IMR-90 (cell line): ENCODE results near the gene RADX. TPM values are rescaled to one million over a fixed set of nuclear protein-coding genes. Genes with fewer than 3 reads are reported as not detected.

Source experiments
- ATAC-seq: fragments of 200-7000 bp; cut with Tn5 transposase; 2 replicates; pipeline ENCODE4 v1.9.1; 2020; ENCODE audit warnings: low read depth, mild to moderate bottlenecking, moderate library complexity
- BruUV-seq: library from RNA; stranded (reverse); fragments of 400-500 nt; replicated peaks from 2 replicates; lab custom pipeline; 2021; lab: Mats Ljungman, UMichigan
- CTCF ChIA-PET: fragments of 300-600 bp; formaldehyde crosslinking; extraction: SDS; loops from one replicate; lab custom pipeline; 2021; ENCODE audit warnings: antibody characterized with exemption; lab: Yijun Ruan, JAX
- POLR2A ChIA-PET: fragments of 300-600 bp; sonication (Branson Sonifier 250); formaldehyde crosslinking; loops from one replicate; lab custom pipeline; 2022; ENCODE audit warnings: antibody characterized with exemption; ENCODE audit not compliant: unreplicated experiment; lab: Charles Lee
- DNase-seq: peaks from one replicate; pipeline ENCODE4 v3.0.0; 2013
- H2AFZ ChIP-seq: replicated peaks from 2 replicates; pipeline ENCODE3; 2013; ENCODE audit warnings: low read length, mild to moderate bottlenecking; ENCODE audit not compliant: poor library complexity
- H2AK5ac ChIP-seq: 2 replicates; pipeline ENCODE4 v1.6.1; 2013; ENCODE audit warnings: low read depth, low read length, inconsistent platforms
- H2AK9ac ChIP-seq: replicated peaks from 2 replicates; pipeline ENCODE3; 2013; ENCODE audit warnings: mild to moderate bottlenecking, low read depth, low read length, moderate library complexity; ENCODE audit not compliant: poor library complexity
- H2BK120ac ChIP-seq: 2 replicates; pipeline ENCODE4 v1.6.1; 2013; ENCODE audit warnings: low read depth, low read length, inconsistent platforms
- H2BK15ac ChIP-seq: 3 replicates; pipeline ENCODE4 v1.6.1; 2013; ENCODE audit warnings: low read depth, low read length, inconsistent platforms
- H2BK20ac ChIP-seq: 2 replicates; pipeline ENCODE4 v1.6.1; 2013; ENCODE audit warnings: low read depth, mild to moderate bottlenecking, inconsistent platforms, low read length, moderate library complexity
- H2BK5ac ChIP-seq: 2 replicates; pipeline ENCODE4 v1.6.1; 2013; ENCODE audit warnings: mild to moderate bottlenecking, low read depth, low read length, inconsistent platforms; ENCODE audit not compliant: poor library complexity, severe bottlenecking
- H3K14ac ChIP-seq: replicated peaks from 2 replicates; pipeline ENCODE4 v1.6.1; 2013; ENCODE audit warnings: low read depth, low read length, inconsistent platforms
- H3K18ac ChIP-seq: 2 replicates; pipeline ENCODE4 v1.6.1; 2013; ENCODE audit warnings: low read depth, low read length, control low read depth
- H3K23ac ChIP-seq: 2 replicates; pipeline ENCODE4 v1.6.1; 2013; ENCODE audit warnings: low read depth, low read length, inconsistent platforms
- H3K27ac ChIP-seq: 2 replicates; pipeline ENCODE4 v1.5.1; 2013; ENCODE audit warnings: mild to moderate bottlenecking, control low read depth, low read length; ENCODE audit not compliant: insufficient read depth
- H3K27me3 ChIP-seq: 2 replicates; pipeline ENCODE4 v1.6.1; 2013; ENCODE audit warnings: low read length; ENCODE audit not compliant: control insufficient read depth, insufficient read depth
- H3K36me3 ChIP-seq: 2 replicates; pipeline ENCODE4 v1.6.1; 2013; ENCODE audit warnings: low read length, mixed read lengths; ENCODE audit not compliant: control insufficient read depth, insufficient read depth
- H3K4ac ChIP-seq: 2 replicates; pipeline ENCODE4 v1.6.1; 2013; ENCODE audit warnings: low read depth, low read length, inconsistent platforms
- H3K4me1 ChIP-seq: 2 replicates; pipeline ENCODE4 v1.6.1; 2013; ENCODE audit warnings: low read length, mixed read lengths; ENCODE audit not compliant: control insufficient read depth, insufficient read depth
- H3K4me2 ChIP-seq: 2 replicates; pipeline ENCODE4 v1.6.1; 2013; ENCODE audit warnings: low read depth, mild to moderate bottlenecking, control low read depth, low read length, moderate library complexity
- H3K4me3 ChIP-seq: 2 replicates; pipeline ENCODE4 v1.5.1; 2013; ENCODE audit warnings: low read depth, mild to moderate bottlenecking, control low read depth, low read length, moderate library complexity; ENCODE audit not compliant: insufficient read depth
- H3K56ac ChIP-seq: 2 replicates; pipeline ENCODE4 v1.6.1; 2013; ENCODE audit warnings: low read length, inconsistent platforms; ENCODE audit not compliant: insufficient read depth; ENCODE audit errors: extremely low read depth
- H3K79me1 ChIP-seq, 2 experiments: 2 replicates each; pipeline ENCODE4 v1.6.1; 2013; ENCODE audit warnings: low read length in 2 of 2, inconsistent platforms in 1 of 2, low read depth in 1 of 2
- H3K9ac ChIP-seq: 2 replicates; pipeline ENCODE4 v1.6.1; 2013; ENCODE audit warnings: low read depth, low read length, control low read depth
- H3K9me1 ChIP-seq: 2 replicates; pipeline ENCODE4 v1.6.1; 2013; ENCODE audit warnings: low read length, inconsistent platforms; ENCODE audit not compliant: insufficient read depth
- H3K9me3 ChIP-seq: 2 replicates; pipeline ENCODE4 v1.6.1; 2013; ENCODE audit warnings: low read length; ENCODE audit not compliant: control insufficient read depth, insufficient read depth
- H4K20me1 ChIP-seq: 2 replicates; pipeline ENCODE4 v1.6.1; 2013; ENCODE audit warnings: low read length, inconsistent platforms; ENCODE audit not compliant: insufficient read depth
- H4K5ac ChIP-seq: 2 replicates; pipeline ENCODE4 v1.6.1; 2013; ENCODE audit warnings: mild to moderate bottlenecking, low read depth, low read length, control low read depth
- H4K8ac ChIP-seq, 2 experiments: 2 replicates each; pipeline ENCODE4 v1.6.1; 2013; ENCODE audit warnings: low read depth in 2 of 2, low read length in 2 of 2, control low read depth in 1 of 2, inconsistent platforms in 1 of 2
- H4K91ac ChIP-seq: 2 replicates; pipeline ENCODE4 v1.6.1; 2013; ENCODE audit warnings: low read depth, low read length, inconsistent platforms; ENCODE audit not compliant: insufficient read depth
- BHLHE40 ChIP-seq: fragments of 150-350 bp; IDR thresholded peaks from 2 replicates; pipeline ENCODE4 v1.6.1; 2016; ENCODE audit warnings: mild to moderate bottlenecking, low read depth, low read length
- CEBPB ChIP-seq: IDR thresholded peaks from 2 replicates; pipeline ENCODE4 v1.6.1; 2012; ENCODE audit warnings: low read depth, low read length, improper control_type of control experiment
- CHD1 ChIP-seq: IDR thresholded peaks from 2 replicates; pipeline ENCODE4 v1.6.1; 2012; ENCODE audit warnings: low read depth, low read length, improper control_type of control experiment
- CTCF ChIP-seq: conservative IDR thresholded peaks from 2 replicates; pipeline ENCODE4 v1.5.1; 2012; ENCODE audit warnings: mild to moderate bottlenecking, low read depth, low read length, improper control_type of control experiment
- FOS ChIP-seq: fragments of 150-350 bp; IDR thresholded peaks from 2 replicates; pipeline ENCODE4 v1.6.1; 2016; ENCODE audit warnings: low read depth, low read length
- MAFK ChIP-seq: IDR thresholded peaks from 2 replicates; pipeline ENCODE4 v1.6.1; 2012; ENCODE audit warnings: low read depth, low read length, improper control_type of control experiment
- MAZ ChIP-seq: IDR thresholded peaks from 2 replicates; pipeline ENCODE4 v1.6.1; 2012; ENCODE audit warnings: low read depth, mild to moderate bottlenecking, low read length, improper control_type of control experiment, moderate library complexity, borderline replicate concordance
- MXI1 ChIP-seq: IDR thresholded peaks from 2 replicates; pipeline ENCODE4 v1.6.1; 2012; ENCODE audit warnings: low read depth, mild to moderate bottlenecking, low read length, moderate library complexity, borderline replicate concordance
- NFE2L2 ChIP-seq: fragments of 150-350 bp; IDR thresholded peaks from 2 replicates; pipeline ENCODE4 v1.6.1; 2016; ENCODE audit warnings: low read depth, mild to moderate bottlenecking, low read length
- POLR2A ChIP-seq: IDR thresholded peaks from 2 replicates; pipeline ENCODE4 v1.6.1; 2012; ENCODE audit warnings: mild to moderate bottlenecking, low read depth, low read length
- RAD21 ChIP-seq: IDR thresholded peaks from 2 replicates; pipeline ENCODE4 v1.6.1; 2012; ENCODE audit warnings: low read length, improper control_type of control experiment
- RCOR1 ChIP-seq: IDR thresholded peaks from 2 replicates; pipeline ENCODE4 v1.6.1; 2012; ENCODE audit warnings: mild to moderate bottlenecking, low read length, improper control_type of control experiment; ENCODE audit not compliant: insufficient replicate concordance
- RFX5 ChIP-seq: IDR thresholded peaks from 2 replicates; pipeline ENCODE4 v1.8.0; 2012; ENCODE audit warnings: low read depth, mild to moderate bottlenecking, low read length, moderate library complexity
- SMC3 ChIP-seq: fragments of 150-350 bp; IDR thresholded peaks from 2 replicates; pipeline ENCODE4 v1.6.1; 2016; ENCODE audit warnings: low read depth, mild to moderate bottlenecking, antibody characterized with exemption, low read length, moderate library complexity
- USF2 ChIP-seq: fragments of 150-350 bp; IDR thresholded peaks from 2 replicates; pipeline ENCODE4 v1.6.1; 2017; ENCODE audit warnings: mild to moderate bottlenecking, antibody characterized with exemption, low read length, low read depth
- WGBS, 2 experiments: methylation state at CpG; one replicate each; pipeline versions ENCODE4 v1.1.5 to v1.1.7; 2013; ENCODE audit warnings: missing lambda C conversion rate in 2 of 2; ENCODE audit not compliant: insufficient read length in 1 of 2; ENCODE audit errors: extremely low coverage in 2 of 2; 5-methylcytosine and 5-hydroxymethylcytosine counted together
- dilution Hi-C: fragments of 300-500 bp; cut with HindIII; formaldehyde crosslinking; loops from one replicate; pipeline ENCODE4 v1.14.3; 2018; ENCODE audit warnings: low sequenced_read_pairs; ENCODE audit not compliant: unreplicated experiment
- in situ Hi-C: fragments of 300-500 bp; cut with MboI; formaldehyde crosslinking; loops from 3 replicates; pipeline ENCODE4 v1.14.3; 2019; ENCODE audit warnings: low sequenced_read_pairs, inconsistent platforms, mixed read lengths
- intact Hi-C: fragments of 100-400 bp; cut with micrococcal nuclease; formaldehyde crosslinking; loops from 2 replicates; pipeline ENCODE4 v1.10.0; 2022
- polyA plus RNA-seq, 3 experiments: library from polyadenylated mRNA; depleted of rRNA; stranded (reverse); fragments of >200 nt; gene quantifications; 2 replicates each; pipeline ENCODE4 v1.2.3, GENCODE V29; 2012; ENCODE audit warnings: low replicate concordance in 1 of 3
- total RNA-seq: library from RNA; depleted of rRNA; stranded (reverse); fragments of >200 nt; gene quantifications from 2 replicates; pipeline ENCODE4 v1.2.3, GENCODE V29; 2012
- TF ChIP-seq, protein P1 (sequence below): fragments of 150-350 bp; IDR thresholded peaks from 2 replicates; pipeline ENCODE4 v1.6.1; 2016; ENCODE audit warnings: low read depth, mild to moderate bottlenecking, low read length, moderate library complexity, borderline replicate concordance

The RADX gene
- total and polyA plus RNA-seq, 2 of the 4 experiments (the other 2 are of a cell fraction) = 1.6 to 1.8 TPM

- no peak overlapping the region for H3K4me3 ChIP-seq
- no peak overlapping the region for H3K27ac ChIP-seq
- no peak overlapping the region for H3K4me2 ChIP-seq
- H3K9me3 ChIP-seq = no peaks in the 10 kb centered on the region
- POLR2A ChIA-PET = no interaction called here
- dilution Hi-C loops = no loop called here
- DNase-seq = no peak
- no peak overlapping the region for H4K8ac ChIP-seq
- no peak overlapping the region for H3K23ac ChIP-seq
- TF ChIP-seq BHLHE40 = no peak
- no peak for TF ChIP-seq MXI1
- TF ChIP-seq CTCF = no peak
- TF ChIP-seq, protein P1, sequence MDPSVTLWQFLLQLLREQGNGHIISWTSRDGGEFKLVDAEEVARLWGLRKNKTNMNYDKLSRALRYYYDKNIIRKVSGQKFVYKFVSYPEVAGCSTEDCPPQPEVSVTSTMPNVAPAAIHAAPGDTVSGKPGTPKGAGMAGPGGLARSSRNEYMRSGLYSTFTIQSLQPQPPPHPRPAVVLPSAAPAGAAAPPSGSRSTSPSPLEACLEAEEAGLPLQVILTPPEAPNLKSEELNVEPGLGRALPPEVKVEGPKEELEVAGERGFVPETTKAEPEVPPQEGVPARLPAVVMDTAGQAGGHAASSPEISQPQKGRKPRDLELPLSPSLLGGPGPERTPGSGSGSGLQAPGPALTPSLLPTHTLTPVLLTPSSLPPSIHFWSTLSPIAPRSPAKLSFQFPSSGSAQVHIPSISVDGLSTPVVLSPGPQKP = no peak
- TF ChIP-seq RAD21 = no peak
- no peak for TF ChIP-seq POLR2A
- no peak for TF ChIP-seq CEBPB
- no peak for TF ChIP-seq MAFK
- no peak for TF ChIP-seq USF2
- TF ChIP-seq MAZ = no peak
- TF ChIP-seq SMC3 = no peak
- no peak for TF ChIP-seq FOS
- no peak for TF ChIP-seq RCOR1
- TF ChIP-seq RFX5 = no peak
- TF ChIP-seq NFE2L2 = no peak
- no peak for TF ChIP-seq CHD1
- CTCF ChIA-PET = no interaction called here
- H2BK5ac ChIP-seq = no peak overlapping the region
- H2BK120ac ChIP-seq = no peak overlapping the region
- no peaks in the 10 kb centered on the region for H4K20me1 ChIP-seq
- no peak overlapping the region for H3K14ac ChIP-seq
- no peaks in the 10 kb centered on the region for H3K4me1 ChIP-seq
- no peak overlapping the region for H3K9ac ChIP-seq
- H3K79me1 ChIP-seq = no peaks in the 10 kb centered on the region
- H3K4ac ChIP-seq = no peak overlapping the region
- no peak overlapping the region for H4K5ac ChIP-seq
- H2AK9ac ChIP-seq = no peak overlapping the region
- no peak overlapping the region for H3K56ac ChIP-seq
- no peak overlapping the region for H2BK15ac ChIP-seq
- no peak overlapping the region for H4K91ac ChIP-seq
- no peak overlapping the region for H2BK20ac ChIP-seq
- no peaks in the 10 kb centered on the region for H3K36me3 ChIP-seq
- H3K18ac ChIP-seq = no peak overlapping the region
- in situ Hi-C loops = no loop called here
- H2AFZ ChIP-seq = no peak overlapping the region
- ATAC-seq = no peak
- WGBS, 2 experiments = no CpG with 5 or more reads among the region's 2 CpGs
- no peaks in the 10 kb centered on the region; the same call in 1 of the 2 replicates for H3K27me3 ChIP-seq
- BruUV-seq = no TSS peak
- intact Hi-C loops = no loop called here
- no peaks in the 10 kb centered on the region for H3K9me1 ChIP-seq
- H2AK5ac ChIP-seq = no peak overlapping the region
Observed at GRCh38 chrX:106588801-106589200, 23.0 kb upstream of the RADX start.
